Tibial artery (tissue), 4 donors: Measurements from ENCODE around the gene STN1.

Experiments used
- DNase-seq, 2 donors: peaks; one replicate each; pipeline ENCODE4 v3.0.0-alpha.2; 2019
- H3K27ac ChIP-seq, 2 donors: fragments of 200-600 bp; sonication (generic) in 1 of 2; 1 replicate in 1 of 2; 2 replicates in 1 of 2; pipeline ENCODE4 v1.5.1; 2018 to 2019; ENCODE audit warnings: mild to moderate bottlenecking in 1 of 2
- H3K27me3 ChIP-seq, 2 donors: fragments of 200-600 bp; sonication (generic) in 1 of 2; one replicate each; pipeline versions ENCODE4 v1.5.1 to v1.6.0; 2016 to 2019
- H3K36me3 ChIP-seq, 3 donors: fragments of 200-600 bp; sonication (generic) in 2 of 3; one replicate each; pipeline ENCODE4 v1.5.1; 2016 to 2019; ENCODE audit warnings: mild to moderate bottlenecking in 2 of 3
- H3K4me1 ChIP-seq, 4 donors: fragments of 200-600 bp; sonication (generic) in 2 of 4; 1 replicate in 3 of 4; 2 replicates in 1 of 4; pipeline ENCODE4 v1.5.1; 2016 to 2019
- H3K4me3 ChIP-seq, 2 donors: fragments of 200-600 bp; sonication (generic) in 1 of 2; 1 replicate in 1 of 2; 2 replicates in 1 of 2; pipeline ENCODE4 v1.5.1; 2018 to 2019; ENCODE audit warnings: mild to moderate bottlenecking in 2 of 2
- H3K9me3 ChIP-seq, 3 donors: fragments of 200-600 bp; sonication (generic) in 1 of 3; one replicate each; pipeline ENCODE4 v1.5.1; 2016 to 2019
- intact Hi-C: fragments of 100-400 bp; cut with DNase I; formaldehyde crosslinking; loops from one replicate; pipeline ENCODE4 v1.15.0; 2023; ENCODE audit warnings: low total_unique reads
- TF ChIP-seq, protein P1 (sequence below), 2 experiments: fragments of 200-600 bp in 1 of 2; fragments of 450-650 bp in 1 of 2; IDR thresholded peaks; one replicate each; pipeline ENCODE4 v1.5.1; 2017 to 2019; ENCODE audit warnings: antibody characterized with exemption in 2 of 2, mild to moderate bottlenecking in 1 of 2, moderate library complexity in 1 of 2

The STN1 gene

DNA sequence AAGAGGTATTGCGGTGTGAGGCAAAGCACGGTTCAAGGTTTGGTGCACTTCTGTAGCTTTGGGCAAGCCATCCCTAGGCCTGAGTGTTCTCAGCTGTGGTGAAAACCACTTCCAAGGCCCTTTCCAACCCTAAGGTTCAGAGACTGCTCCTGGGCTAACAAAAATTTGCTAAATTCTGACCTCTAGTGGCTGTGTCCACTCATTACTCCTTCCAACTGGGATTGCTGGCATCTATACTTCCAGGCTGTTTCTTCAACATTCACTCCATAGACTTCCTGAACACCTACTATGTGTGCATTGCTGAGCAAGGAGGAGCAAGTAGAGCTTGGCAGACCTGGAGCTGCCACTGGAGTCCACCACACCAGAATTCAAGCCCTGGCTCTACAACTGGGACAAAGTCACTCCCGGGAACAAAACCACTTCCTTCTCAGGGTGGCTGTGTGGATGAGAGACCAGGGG, 33.3 kb downstream of the STN1 start:
- peak overlapping the region; percentile 8 to 64 for H3K27ac ChIP-seq
- intact Hi-C loops, result no loop called here
- H3K27me3 ChIP-seq, result no peaks in the 10 kb centered on the region
- H3K4me1 ChIP-seq, result peaks cover 0 to 25% (median 20%) of the 10 kb centered on the region in 4 donors
- peaks cover 33 to 44% (median 36%) of the 10 kb centered on the region in 3 donors for H3K36me3 ChIP-seq
- H3K9me3 ChIP-seq, result no peaks in the 10 kb centered on the region
- H3K4me3 ChIP-seq, result no peak overlapping the region
- TF ChIP-seq, protein P1, sequence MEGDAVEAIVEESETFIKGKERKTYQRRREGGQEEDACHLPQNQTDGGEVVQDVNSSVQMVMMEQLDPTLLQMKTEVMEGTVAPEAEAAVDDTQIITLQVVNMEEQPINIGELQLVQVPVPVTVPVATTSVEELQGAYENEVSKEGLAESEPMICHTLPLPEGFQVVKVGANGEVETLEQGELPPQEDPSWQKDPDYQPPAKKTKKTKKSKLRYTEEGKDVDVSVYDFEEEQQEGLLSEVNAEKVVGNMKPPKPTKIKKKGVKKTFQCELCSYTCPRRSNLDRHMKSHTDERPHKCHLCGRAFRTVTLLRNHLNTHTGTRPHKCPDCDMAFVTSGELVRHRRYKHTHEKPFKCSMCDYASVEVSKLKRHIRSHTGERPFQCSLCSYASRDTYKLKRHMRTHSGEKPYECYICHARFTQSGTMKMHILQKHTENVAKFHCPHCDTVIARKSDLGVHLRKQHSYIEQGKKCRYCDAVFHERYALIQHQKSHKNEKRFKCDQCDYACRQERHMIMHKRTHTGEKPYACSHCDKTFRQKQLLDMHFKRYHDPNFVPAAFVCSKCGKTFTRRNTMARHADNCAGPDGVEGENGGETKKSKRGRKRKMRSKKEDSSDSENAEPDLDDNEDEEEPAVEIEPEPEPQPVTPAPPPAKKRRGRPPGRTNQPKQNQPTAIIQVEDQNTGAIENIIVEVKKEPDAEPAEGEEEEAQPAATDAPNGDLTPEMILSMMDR (IDR thresholded peaks at IDR 0.05), result peak; percentile 62 to 64
- no peak for DNase-seq

DNA sequence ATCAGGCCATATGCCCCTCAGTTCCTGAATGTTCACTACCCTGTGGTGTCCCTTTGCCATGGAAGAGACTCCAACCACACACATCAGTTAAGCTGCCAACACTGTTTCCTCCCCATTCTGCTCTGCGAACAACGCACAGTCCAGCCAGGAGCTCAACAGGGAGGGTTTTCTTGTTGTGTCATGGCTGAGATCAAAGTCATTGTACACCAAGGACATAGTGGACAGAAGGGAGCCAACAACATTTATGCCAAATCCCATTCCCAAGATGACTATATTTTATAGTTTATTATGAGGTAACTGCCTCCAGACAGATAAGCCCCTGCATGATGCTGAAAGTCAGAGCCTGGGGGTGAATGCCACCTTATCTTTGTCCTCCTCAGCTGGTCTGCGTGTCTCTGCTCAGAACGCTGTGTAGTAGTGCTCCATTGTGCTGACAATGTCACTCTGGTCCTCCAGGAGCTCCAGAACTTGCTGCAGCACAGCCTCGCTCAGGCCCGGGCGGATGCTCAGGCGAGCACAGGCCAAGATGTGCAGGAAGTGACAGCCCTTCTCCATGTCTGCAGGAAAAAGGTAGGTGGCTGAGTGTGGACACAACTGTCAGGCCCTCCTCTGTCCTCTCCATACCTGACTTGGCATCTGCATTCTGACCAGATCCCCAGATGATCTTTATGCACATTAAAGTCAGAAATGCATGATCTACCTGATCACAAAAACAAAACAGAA, 35.5 kb downstream of the STN1 start:
- H3K9me3 ChIP-seq, result no peaks in the 10 kb centered on the region
- no peak for DNase-seq
- TF ChIP-seq, protein P1 (IDR thresholded peaks at IDR 0.05), result no peak
- intact Hi-C loops, result no loop called here
- H3K36me3 ChIP-seq, result peaks cover 46 to 66% (median 57%) of the 10 kb centered on the region in 3 donors
- no peak overlapping the region for H3K27ac ChIP-seq
- H3K4me3 ChIP-seq, result no peak overlapping the region
- H3K27me3 ChIP-seq, result no peaks in the 10 kb centered on the region
- H3K4me1 ChIP-seq, result peaks cover 0 to 12% (median 4%) of the 10 kb centered on the region in 4 donors

DNA sequence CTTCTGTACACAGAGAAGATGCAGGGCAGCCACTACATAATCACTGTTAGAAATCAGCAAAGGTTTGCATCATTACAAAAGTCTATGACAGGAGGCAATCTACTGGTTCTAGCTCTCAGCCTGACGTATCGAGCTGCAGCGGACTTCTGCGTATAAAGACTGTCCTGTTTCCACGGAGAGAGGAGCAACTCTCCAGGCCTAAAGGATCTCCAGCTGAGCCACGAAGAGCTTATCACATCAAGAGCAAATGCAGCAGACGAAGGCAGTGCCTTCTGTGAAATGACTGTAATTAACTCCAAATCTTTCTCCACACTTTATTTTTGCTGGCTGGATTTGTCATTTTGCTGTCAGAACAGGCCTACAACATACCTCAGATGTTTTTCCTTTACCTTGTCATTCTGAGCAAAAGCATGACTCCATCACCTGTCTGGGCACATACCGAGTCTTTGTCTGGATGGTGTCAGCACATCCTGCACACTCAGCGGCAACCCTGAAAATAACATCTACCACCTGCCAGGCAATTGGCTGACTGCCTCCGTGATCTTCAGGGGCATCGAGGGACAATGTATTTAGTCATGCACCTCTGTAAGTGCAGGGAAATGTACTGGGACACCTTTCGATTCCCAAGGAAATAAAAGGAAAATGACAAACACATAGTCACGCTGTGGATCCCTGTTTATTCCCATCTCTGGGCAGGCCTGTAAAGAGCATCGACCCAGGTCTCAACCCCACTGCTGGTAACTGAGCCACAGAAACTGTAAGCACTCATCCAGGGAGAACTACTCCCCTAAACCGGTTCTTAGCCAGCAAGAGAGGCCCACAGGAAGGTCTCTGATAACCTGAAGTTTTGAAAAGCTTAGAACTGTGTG, 36.3 kb downstream of the STN1 start:
- no peak overlapping the region for H3K4me3 ChIP-seq
- no peak for DNase-seq
- TF ChIP-seq, protein P1 (IDR thresholded peaks at IDR 0.05), result no peak
- H3K36me3 ChIP-seq, result peaks cover 46 to 59% (median 57%) of the 10 kb centered on the region in 3 donors
- peaks cover 0 to 10% (median 2%) of the 10 kb centered on the region in 4 donors for H3K4me1 ChIP-seq
- no peak overlapping the region for H3K27ac ChIP-seq
- intact Hi-C loops, result no loop called here
- H3K9me3 ChIP-seq, result no peaks in the 10 kb centered on the region
- no peaks in the 10 kb centered on the region for H3K27me3 ChIP-seq

DNA sequence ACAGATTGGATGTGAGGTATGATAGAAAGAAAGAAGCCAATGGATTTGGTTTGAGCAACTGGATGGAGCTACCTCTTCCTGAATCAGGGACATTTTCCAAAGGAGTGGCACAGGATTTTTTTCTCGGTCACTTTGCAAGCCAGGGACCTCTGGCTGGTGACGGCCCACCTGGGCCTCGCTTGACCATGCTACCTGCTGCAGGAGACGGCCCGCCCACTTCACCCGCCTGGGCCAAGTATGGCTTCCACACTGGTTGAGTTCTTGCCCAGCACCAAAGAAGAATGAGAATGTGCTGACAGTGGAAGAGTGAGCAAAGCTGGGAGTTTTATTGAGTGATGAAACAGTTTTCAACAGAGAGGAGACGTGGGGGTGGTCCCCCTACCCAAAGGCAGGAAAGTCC, 38.2 kb downstream of the STN1 start:
- no peaks in the 10 kb centered on the region for H3K4me1 ChIP-seq
- no peak overlapping the region for H3K4me3 ChIP-seq
- H3K9me3 ChIP-seq, result no peaks in the 10 kb centered on the region
- no peak for DNase-seq
- intact Hi-C loops, result no loop called here
- TF ChIP-seq, protein P1 (IDR thresholded peaks at IDR 0.05), result no peak
- H3K27me3 ChIP-seq, result no peaks in the 10 kb centered on the region
- no peak overlapping the region for H3K27ac ChIP-seq
- peaks cover 46 to 58% (median 57%) of the 10 kb centered on the region in 3 donors for H3K36me3 ChIP-seq

DNA sequence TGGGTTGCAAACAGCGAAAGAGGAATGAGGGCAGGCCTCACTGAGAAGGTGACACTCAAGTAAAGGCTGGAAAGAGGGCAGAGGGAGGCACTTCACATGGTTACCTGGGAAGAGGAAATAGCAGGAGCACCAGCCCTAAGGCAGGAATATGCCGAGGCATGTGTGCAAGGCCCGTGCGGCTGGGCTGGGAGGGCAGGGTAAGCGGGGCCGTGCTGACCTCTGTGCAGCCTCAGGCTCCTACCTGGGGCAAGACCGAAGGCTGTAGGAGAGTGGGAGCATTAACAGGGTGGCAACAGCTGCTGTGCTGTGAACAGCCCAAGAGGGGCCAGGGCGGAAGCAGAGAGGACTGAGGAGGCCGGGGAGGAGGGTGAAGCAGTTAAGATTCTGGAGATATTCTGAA, 38.6 kb downstream of the STN1 start:
- H3K4me3 ChIP-seq, result no peak overlapping the region
- H3K36me3 ChIP-seq, result peaks cover 46 to 58% (median 57%) of the 10 kb centered on the region in 3 donors
- H3K27me3 ChIP-seq, result no peaks in the 10 kb centered on the region
- TF ChIP-seq, protein P1 (IDR thresholded peaks at IDR 0.05), result no peak
- H3K4me1 ChIP-seq, result no peaks in the 10 kb centered on the region
- intact Hi-C loops, result no loop called here
- no peak overlapping the region for H3K27ac ChIP-seq
- H3K9me3 ChIP-seq, result no peaks in the 10 kb centered on the region
- DNase-seq, result no peak
